Smooth muscle cell (in vitro differentiated cells): ENCODE measurements around the gene SMAD3. TPM values are rescaled to one million over a fixed set of nuclear protein-coding genes. Genes with fewer than 3 reads are reported as not detected.
A peak's percentile ranks its signal among the peaks of the same experiment; 100 is the strongest.

ENCODE experiments used
- DNase-seq: peaks from one replicate; lab custom pipeline; 2025; ENCODE audit not compliant: unreplicated experiment; lab: John Stamatoyannopoulos, UW
- H2AFZ ChIP-seq: fragments of 200-600 bp; sonication (generic); 2 replicates; pipeline ENCODE4 v1.6.0; 2016; ENCODE audit warnings: antibody characterized with exemption, low read depth, mild to moderate bottlenecking
- H3F3A ChIP-seq: fragments of 200-600 bp; sonication (generic); 2 replicates; pipeline ENCODE4 v1.6.0; 2017; ENCODE audit warnings: antibody characterized with exemption, low read depth
- H3K27ac ChIP-seq: fragments of 200-600 bp; sonication (generic); 2 replicates; pipeline ENCODE4 v1.5.1; 2016; ENCODE audit warnings: low read depth, mild to moderate bottlenecking
- H3K27me3 ChIP-seq: fragments of 200-600 bp; sonication (generic); 2 replicates; pipeline ENCODE4 v1.6.1; 2016; ENCODE audit warnings: low read depth, mild to moderate bottlenecking
- H3K36me3 ChIP-seq: fragments of 200-600 bp; sonication (generic); 2 replicates; pipeline ENCODE4 v1.5.1; 2016; ENCODE audit warnings: low read depth
- H3K4me1 ChIP-seq: fragments of 200-600 bp; sonication (generic); 2 replicates; pipeline ENCODE4 v1.5.1; 2016; ENCODE audit warnings: low read depth
- H3K4me2 ChIP-seq: fragments of 200-600 bp; sonication (generic); 2 replicates; pipeline ENCODE4 v1.6.0; 2016; ENCODE audit warnings: mild to moderate bottlenecking
- H3K4me3 ChIP-seq: fragments of 200-600 bp; sonication (generic); 2 replicates; pipeline ENCODE4 v1.5.1; 2016; ENCODE audit warnings: mild to moderate bottlenecking
- H3K79me2 ChIP-seq: fragments of 200-600 bp; sonication (generic); 2 replicates; pipeline ENCODE4 v1.6.0; 2016; ENCODE audit warnings: low read depth, mild to moderate bottlenecking
- H3K9ac ChIP-seq: fragments of 200-600 bp; sonication (generic); 2 replicates; pipeline ENCODE4 v1.6.0; 2016; ENCODE audit warnings: low read depth
- H3K9me3 ChIP-seq: fragments of 200-600 bp; sonication (generic); replicated peaks from 2 replicates; pipeline ENCODE4 v1.5.1; 2016; ENCODE audit warnings: low read depth
- H4K20me1 ChIP-seq: fragments of 200-600 bp; sonication (generic); 2 replicates; pipeline ENCODE4 v1.6.0; 2016; ENCODE audit warnings: low read depth
- CTCF ChIP-seq: fragments of 200-600 bp; sonication (generic); IDR thresholded peaks from 2 replicates; pipeline ENCODE4 v1.5.1; 2017; ENCODE audit warnings: borderline replicate concordance, mild to moderate bottlenecking, antibody characterized with exemption; ENCODE audit not compliant: insufficient read depth, poor library complexity, severe bottlenecking
- WGBS: methylation state at CpG from one replicate; pipeline ENCODE4 v1.1.7; 2016; ENCODE audit warnings: low lambda C conversion rate; 5-methylcytosine and 5-hydroxymethylcytosine counted together
- polyA plus RNA-seq: library from polyadenylated mRNA; unstranded; fragments of >200 nt; fragmentation: Nextera tagmentation; extraction: Ambion mirVana; gene quantifications from 2 replicates; pipeline ENCODE4 v1.2.1, GENCODE V29; 2016
- total RNA-seq: library from RNA; depleted of rRNA; stranded (reverse); fragments of >200 nt; gene quantifications from 2 replicates; pipeline ENCODE4 v1.2.3, GENCODE V29; 2014

SMAD3 gene
- total and polyA plus RNA-seq, 2 experiments from 2014 or later = 20.2 to 21.9 TPM

- peaks cover 87% of the 10 kb centered on the region for H4K20me1 ChIP-seq
- no peaks in the 10 kb centered on the region for H3K27me3 ChIP-seq
- WGBS = 65% methylated on average over 12 of the region's 12 CpGs
- no peaks in the 10 kb centered on the region for H3K36me3 ChIP-seq
- peaks cover 91% of the 10 kb centered on the region for H3K79me2 ChIP-seq
- DNase-seq = no peak
- H3K9ac ChIP-seq = no peak overlapping the region
- TF ChIP-seq CTCF = no peak
- H3K4me1 ChIP-seq = peaks cover 47% of the 10 kb centered on the region
- peak overlapping the region; percentile 86 for H3K27ac ChIP-seq
- no peak overlapping the region for H2AFZ ChIP-seq
- H3K4me2 ChIP-seq = peak overlapping the region; percentile 67
- H3K4me3 ChIP-seq = no peak overlapping the region
- H3K9me3 ChIP-seq = no peaks in the 10 kb centered on the region
- peaks cover 33% of the 10 kb centered on the region for H3F3A ChIP-seq
Measured at GRCh38 chr15:67080118-67080899, 14.9 kb downstream of the SMAD3 start.

- WGBS = 40% methylated on average over 10 of the region's 10 CpGs
- H2AFZ ChIP-seq = no peak overlapping the region
- no peaks in the 10 kb centered on the region for H3K36me3 ChIP-seq
- H3K4me2 ChIP-seq = peak overlapping the region; percentile 67
- no peaks in the 10 kb centered on the region for H3K27me3 ChIP-seq
- no peaks in the 10 kb centered on the region for H3K9me3 ChIP-seq
- peaks cover 51% of the 10 kb centered on the region for H3K4me1 ChIP-seq
- no peak overlapping the region for H3K4me3 ChIP-seq
- H3K27ac ChIP-seq = peak overlapping the region; percentile 86
- TF ChIP-seq CTCF = no peak
- H4K20me1 ChIP-seq = peaks cover 92% of the 10 kb centered on the region
- peaks cover 88% of the 10 kb centered on the region for H3K79me2 ChIP-seq
- DNase-seq = no peak
- peaks cover 33% of the 10 kb centered on the region for H3F3A ChIP-seq
- no peak overlapping the region for H3K9ac ChIP-seq
Measured at GRCh38 chr15:67080900-67081431, 15.6 kb downstream of the SMAD3 start.

- no peaks in the 10 kb centered on the region for H3K9me3 ChIP-seq
- H3K4me3 ChIP-seq = no peak overlapping the region
- H4K20me1 ChIP-seq = peaks cover 96% of the 10 kb centered on the region
- WGBS = 53% methylated on average over 3 of the region's 3 CpGs
- H3K27me3 ChIP-seq = no peaks in the 10 kb centered on the region
- H3K9ac ChIP-seq = no peak overlapping the region
- peaks cover 87% of the 10 kb centered on the region for H3K79me2 ChIP-seq
- H3K4me1 ChIP-seq = peaks cover 55% of the 10 kb centered on the region
- peaks cover 33% of the 10 kb centered on the region for H3F3A ChIP-seq
- H3K36me3 ChIP-seq = no peaks in the 10 kb centered on the region
- no peak overlapping the region for H2AFZ ChIP-seq
- H3K4me2 ChIP-seq = peak overlapping the region; percentile 75
- DNase-seq = no peak
- peak overlapping the region; percentile 86 for H3K27ac ChIP-seq
- no peak for TF ChIP-seq CTCF
Measured at GRCh38 chr15:67082007-67082536, 16.7 kb downstream of the SMAD3 start.
